ENCODE results near the gene KRT86. TPM values are rescaled to one million over a fixed set of nuclear protein-coding genes. Genes with fewer than 3 reads are reported as not detected.

KRT86 gene
- total RNA-seq (1 to 10 TPM in 1 of 2 donors, under 1 TPM in 1; 0.97 to 1.7 TPM), polyA plus RNA-seq (ENCODE audit: insufficient read length in 6 of 6) (under 1 TPM in 5 of 6 donors, not detected in 1; 0.07 to 0.62 (median 0.14) TPM)
- long read RNA-seq, donor 1: 0 reads
- long read RNA-seq, donor 2: 0 reads
- long read RNA-seq, donor 3: 0 reads
- long read RNA-seq, donor 4, partial matches to known transcripts: 1 of 1 reads
- long read RNA-seq, donor 4, other reads (novel, unspliced or antisense): 0 of 1 reads
- long read RNA-seq, donor 5: 0 reads
- long read RNA-seq, donor 6: 0 reads
- long read RNA-seq, donor 7: 0 reads
- long read RNA-seq, donor 8: 0 reads
- long read RNA-seq, donor 9: 0 reads
- long read RNA-seq, donor 10, partial matches to known transcripts: 3 of 3 reads
- long read RNA-seq, donor 10, other reads (novel, unspliced or antisense): 0 of 3 reads
- long read RNA-seq, donor 11: 0 reads
- long read RNA-seq, donor 12: 0 reads

DNA sequence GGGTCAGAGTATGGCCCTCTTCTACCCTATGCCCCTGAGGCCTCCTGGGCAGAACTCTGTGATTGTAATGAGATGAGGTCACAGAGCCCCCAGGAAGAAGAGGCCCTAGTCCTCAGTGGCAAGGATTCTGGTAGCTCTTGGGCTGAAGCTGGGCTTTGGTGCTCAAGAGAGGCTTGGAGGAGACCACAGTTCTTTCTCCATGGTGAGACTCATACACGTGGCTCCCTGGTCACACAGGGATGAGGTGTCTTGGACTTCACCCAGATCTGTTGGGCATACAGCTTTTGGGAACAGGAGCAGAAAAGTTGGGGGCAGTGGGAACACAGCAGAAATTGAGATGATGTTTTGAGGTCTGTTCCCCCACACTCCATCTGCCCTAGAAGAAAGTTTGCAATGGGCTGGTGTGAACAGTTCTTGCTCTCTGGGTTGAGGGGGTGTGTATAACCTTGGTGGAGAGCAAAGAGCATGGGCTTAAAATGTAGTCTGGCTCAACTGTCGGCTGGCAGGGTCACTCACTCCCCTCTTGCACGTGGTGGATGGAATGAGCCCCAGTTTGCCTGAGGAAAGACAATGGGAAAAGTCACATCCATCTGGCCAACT lies at the start of gene KRT86:
Gene KRT86 (plus strand): TSS at position 125 of the 600 bp plus-strand sequence. CDS start 27,272 bp downstream, outside the sequence.
- ATAC-seq (no peak), DNase-seq (no peak)
- Histone ChIP-seq H3K27me3 (peaks cover 0 to 44% of the 10 kb centered on the region in 2 donors), H3K4me3 (no peak within 1 kb of the TSS), H3K4me1 (peaks cover 6 to 11% of the 10 kb centered on the region in 2 donors), H3K36me3 (no peaks in the 10 kb centered on the region), H3K27ac (no peak within 1 kb of the TSS), H3K9me3 (no peaks in the 10 kb centered on the region)
- TF ChIP-seq, protein P1, sequence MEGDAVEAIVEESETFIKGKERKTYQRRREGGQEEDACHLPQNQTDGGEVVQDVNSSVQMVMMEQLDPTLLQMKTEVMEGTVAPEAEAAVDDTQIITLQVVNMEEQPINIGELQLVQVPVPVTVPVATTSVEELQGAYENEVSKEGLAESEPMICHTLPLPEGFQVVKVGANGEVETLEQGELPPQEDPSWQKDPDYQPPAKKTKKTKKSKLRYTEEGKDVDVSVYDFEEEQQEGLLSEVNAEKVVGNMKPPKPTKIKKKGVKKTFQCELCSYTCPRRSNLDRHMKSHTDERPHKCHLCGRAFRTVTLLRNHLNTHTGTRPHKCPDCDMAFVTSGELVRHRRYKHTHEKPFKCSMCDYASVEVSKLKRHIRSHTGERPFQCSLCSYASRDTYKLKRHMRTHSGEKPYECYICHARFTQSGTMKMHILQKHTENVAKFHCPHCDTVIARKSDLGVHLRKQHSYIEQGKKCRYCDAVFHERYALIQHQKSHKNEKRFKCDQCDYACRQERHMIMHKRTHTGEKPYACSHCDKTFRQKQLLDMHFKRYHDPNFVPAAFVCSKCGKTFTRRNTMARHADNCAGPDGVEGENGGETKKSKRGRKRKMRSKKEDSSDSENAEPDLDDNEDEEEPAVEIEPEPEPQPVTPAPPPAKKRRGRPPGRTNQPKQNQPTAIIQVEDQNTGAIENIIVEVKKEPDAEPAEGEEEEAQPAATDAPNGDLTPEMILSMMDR (IDR thresholded peaks at IDR 0.05): no peak
- intact Hi-C loops (cut with DNase I): no loop called here

DNA sequence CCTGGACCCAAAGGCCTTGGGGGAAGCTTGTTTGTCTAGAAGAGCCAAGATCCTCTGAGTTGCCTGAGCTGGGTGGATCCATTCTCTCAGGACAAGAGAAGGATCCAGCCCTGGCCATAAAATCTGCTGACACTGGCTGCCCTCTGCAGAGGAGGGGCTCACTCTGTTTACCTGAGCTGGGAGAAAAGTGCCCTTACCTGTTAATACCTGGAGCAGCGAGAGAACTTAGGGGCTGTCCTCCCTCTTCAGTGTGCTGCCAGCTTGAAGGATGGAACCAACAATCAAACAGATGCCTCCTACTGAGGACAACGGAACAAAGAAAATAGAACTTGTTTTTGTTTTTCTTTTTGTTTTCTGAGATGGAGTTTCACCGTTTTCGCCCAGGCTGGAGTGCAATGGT lies 48.7 kb upstream of the KRT86 start:
- Histone ChIP-seq H3K27ac (no peak overlapping the region), H3K4me3 (no peak overlapping the region), H3K4me1 (peaks cover 4 to 33% of the 10 kb centered on the region in 2 donors), H3K9me3 (no peaks in the 10 kb centered on the region), H3K36me3 (no peaks in the 10 kb centered on the region), H3K27me3 (peaks cover 0 to 18% of the 10 kb centered on the region in 2 donors)
- DNase-seq (no peak), ATAC-seq (peak; percentile 9)
- intact Hi-C loops (cut with DNase I): no loop called here
- TF ChIP-seq, protein P1 (IDR thresholded peaks at IDR 0.05): no peak

DNA sequence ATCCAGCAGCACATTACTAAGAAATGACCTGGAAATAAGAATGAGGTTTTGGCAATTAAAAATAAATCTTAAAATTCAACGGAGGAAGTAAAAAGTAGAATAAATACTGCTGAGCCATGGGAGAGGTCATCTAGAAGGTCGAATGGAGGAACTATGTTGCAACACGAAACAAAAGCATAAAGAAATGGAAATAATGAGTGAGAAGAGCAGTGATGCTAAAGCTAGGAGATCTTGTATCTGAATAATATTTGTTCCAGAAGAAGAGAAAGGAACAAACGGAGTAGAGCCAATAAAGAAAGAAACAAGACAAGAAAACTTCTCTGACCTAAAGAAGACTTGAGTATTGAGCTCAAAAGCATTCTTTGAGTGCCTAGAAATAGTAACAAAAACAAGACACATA lies 48.0 kb upstream of the KRT86 start:
- no peaks in the 10 kb centered on the region for H3K36me3 ChIP-seq
- no peaks in the 10 kb centered on the region for H3K9me3 ChIP-seq
- H3K27ac ChIP-seq: no peak overlapping the region
- peaks cover 5 to 36% of the 10 kb centered on the region in 2 donors for H3K4me1 ChIP-seq
- no peak overlapping the region for H3K4me3 ChIP-seq
- TF ChIP-seq, protein P1 (IDR thresholded peaks at IDR 0.05): no peak
- H3K27me3 ChIP-seq: peaks cover 0 to 24% of the 10 kb centered on the region in 2 donors
- ATAC-seq (no peak), DNase-seq (no peak)
- intact Hi-C loops (cut with DNase I): no loop called here

DNA sequence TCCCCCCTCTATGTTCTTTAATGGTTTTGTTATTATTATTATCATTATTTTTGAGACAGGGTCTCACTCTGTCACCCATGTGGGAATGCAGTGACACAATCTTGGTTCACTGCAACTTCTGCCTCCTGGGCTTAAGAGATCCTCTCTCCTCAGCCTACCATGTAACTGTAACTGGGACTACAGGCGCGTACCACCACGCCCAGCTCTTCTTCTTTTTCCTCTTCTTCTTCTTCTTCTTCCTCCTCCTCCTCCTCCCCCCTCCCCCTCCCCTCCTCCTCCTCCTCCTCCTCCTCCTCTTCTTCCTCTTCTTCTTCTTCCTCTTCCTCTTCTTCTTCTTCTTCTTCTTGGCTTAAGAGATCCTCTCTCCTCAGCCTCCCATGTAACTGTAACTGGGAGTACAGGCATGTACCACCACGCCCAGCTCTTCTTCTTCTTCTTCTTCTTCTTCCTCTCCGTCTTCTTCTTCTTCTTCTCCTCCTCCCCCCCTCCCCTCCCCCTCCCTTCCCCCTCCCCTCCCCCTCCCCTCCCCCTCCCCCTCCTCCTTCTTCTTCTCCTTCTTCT lies 46.8 kb upstream of the KRT86 start:
- ATAC-seq (no peak), DNase-seq (no peak)
- no peaks in the 10 kb centered on the region for H3K36me3 ChIP-seq
- H3K27ac ChIP-seq: no peak overlapping the region
- intact Hi-C loops (cut with DNase I): no loop called here
- TF ChIP-seq, protein P1 (IDR thresholded peaks at IDR 0.05): no peak
- no peak overlapping the region for H3K4me3 ChIP-seq
- H3K9me3 ChIP-seq: no peaks in the 10 kb centered on the region
- peaks cover 6 to 28% of the 10 kb centered on the region in 2 donors for H3K27me3 ChIP-seq
- H3K4me1 ChIP-seq: peaks cover 5 to 25% of the 10 kb centered on the region in 2 donors

DNA sequence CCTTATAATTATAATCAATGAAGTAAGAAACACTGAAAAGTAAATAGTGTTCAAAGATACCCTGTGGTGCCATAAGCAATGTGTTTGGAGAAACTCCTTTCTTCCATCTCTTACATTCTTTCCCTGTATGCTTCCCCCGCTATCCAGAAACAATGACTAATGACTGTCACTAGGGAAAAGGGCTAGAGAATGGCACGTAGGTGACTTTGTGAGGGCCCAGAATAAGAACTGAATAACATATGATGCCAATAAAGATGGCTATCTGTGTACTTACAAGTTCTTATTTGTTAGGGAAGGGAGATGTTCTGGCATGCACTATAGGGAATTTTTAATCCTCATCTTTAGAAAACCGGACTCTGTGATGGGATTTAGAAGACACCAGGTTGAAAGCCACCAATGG lies 46.1 kb upstream of the KRT86 start:
- Histone ChIP-seq H3K36me3 (no peaks in the 10 kb centered on the region), H3K4me1 (peaks cover 5 to 31% of the 10 kb centered on the region in 2 donors), H3K4me3 (no peak overlapping the region), H3K27ac (no peak overlapping the region), H3K27me3 (peaks cover 13 to 32% of the 10 kb centered on the region in 2 donors), H3K9me3 (no peaks in the 10 kb centered on the region)
- intact Hi-C loops (cut with DNase I): no loop called here
- TF ChIP-seq, protein P1 (IDR thresholded peaks at IDR 0.05): no peak
- DNase-seq: no peak
- no peak for ATAC-seq

Data from left lung (tissue), 14 donors.